ENCODE results near the gene E2F7.

E2F7 gene

DNA sequence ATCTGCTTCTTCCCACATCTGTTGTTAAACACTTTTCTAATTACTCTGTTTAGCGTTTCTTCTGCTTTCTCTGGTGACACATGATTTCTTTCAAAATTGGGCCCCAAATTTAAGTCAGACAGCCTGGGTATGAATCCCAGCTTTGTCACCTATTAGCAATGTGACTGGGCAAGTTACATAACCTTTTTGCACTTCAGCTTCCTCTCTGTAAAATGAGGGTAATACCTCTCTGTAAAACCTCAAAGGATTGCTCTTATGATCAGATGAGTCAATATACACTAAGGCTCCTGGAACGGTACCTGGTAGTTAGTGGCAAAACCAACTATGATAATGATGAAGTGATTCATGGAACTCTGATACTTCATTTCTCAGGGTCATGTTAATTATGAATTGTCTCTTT is 33.0 kb downstream of the E2F7 start:
- no peaks in the 10 kb centered on the region for H3K27me3 ChIP-seq
- H3K9me3 ChIP-seq, result no peaks in the 10 kb centered on the region
- H3K27ac ChIP-seq, result no peak overlapping the region
- no peak overlapping the region for H3K4me3 ChIP-seq
- TF ChIP-seq, protein P1, sequence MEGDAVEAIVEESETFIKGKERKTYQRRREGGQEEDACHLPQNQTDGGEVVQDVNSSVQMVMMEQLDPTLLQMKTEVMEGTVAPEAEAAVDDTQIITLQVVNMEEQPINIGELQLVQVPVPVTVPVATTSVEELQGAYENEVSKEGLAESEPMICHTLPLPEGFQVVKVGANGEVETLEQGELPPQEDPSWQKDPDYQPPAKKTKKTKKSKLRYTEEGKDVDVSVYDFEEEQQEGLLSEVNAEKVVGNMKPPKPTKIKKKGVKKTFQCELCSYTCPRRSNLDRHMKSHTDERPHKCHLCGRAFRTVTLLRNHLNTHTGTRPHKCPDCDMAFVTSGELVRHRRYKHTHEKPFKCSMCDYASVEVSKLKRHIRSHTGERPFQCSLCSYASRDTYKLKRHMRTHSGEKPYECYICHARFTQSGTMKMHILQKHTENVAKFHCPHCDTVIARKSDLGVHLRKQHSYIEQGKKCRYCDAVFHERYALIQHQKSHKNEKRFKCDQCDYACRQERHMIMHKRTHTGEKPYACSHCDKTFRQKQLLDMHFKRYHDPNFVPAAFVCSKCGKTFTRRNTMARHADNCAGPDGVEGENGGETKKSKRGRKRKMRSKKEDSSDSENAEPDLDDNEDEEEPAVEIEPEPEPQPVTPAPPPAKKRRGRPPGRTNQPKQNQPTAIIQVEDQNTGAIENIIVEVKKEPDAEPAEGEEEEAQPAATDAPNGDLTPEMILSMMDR (IDR thresholded peaks at IDR 0.05), result no peak
- no peaks in the 10 kb centered on the region for H3K4me1 ChIP-seq
- intact Hi-C loops (cut with DNase I; ENCODE audit: low total_unique reads), result no loop called here
- DNase-seq, result no peak
- no peaks in the 10 kb centered on the region for H3K36me3 ChIP-seq

DNA sequence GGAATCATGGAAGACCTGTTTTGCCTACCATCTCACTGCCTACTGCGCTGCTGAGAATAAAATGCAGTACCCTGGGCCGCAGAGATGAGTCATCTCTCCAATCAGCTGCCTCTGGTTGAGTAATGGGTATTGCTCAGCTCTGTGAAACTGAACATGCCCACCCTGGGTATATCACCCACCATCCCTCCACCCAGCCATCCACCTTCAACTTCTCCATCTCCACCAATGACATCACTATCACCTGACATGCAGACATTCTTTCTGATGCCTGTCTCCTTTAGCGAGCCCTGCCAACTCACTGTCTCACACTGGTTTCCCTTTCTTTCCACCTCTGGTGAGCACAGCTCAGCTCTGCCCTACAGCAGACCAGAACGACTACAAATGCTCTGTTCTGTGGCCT is 33.6 kb downstream of the E2F7 start:
- Histone ChIP-seq H3K4me3 (no peak overlapping the region), H3K27me3 (no peaks in the 10 kb centered on the region), H3K9me3 (no peaks in the 10 kb centered on the region), H3K4me1 (no peaks in the 10 kb centered on the region), H3K27ac (no peak overlapping the region), H3K36me3 (no peaks in the 10 kb centered on the region)
- intact Hi-C loops (cut with DNase I; ENCODE audit: low total_unique reads), result no loop called here
- TF ChIP-seq, protein P1 (IDR thresholded peaks at IDR 0.05), result no peak
- no peak for DNase-seq

DNA sequence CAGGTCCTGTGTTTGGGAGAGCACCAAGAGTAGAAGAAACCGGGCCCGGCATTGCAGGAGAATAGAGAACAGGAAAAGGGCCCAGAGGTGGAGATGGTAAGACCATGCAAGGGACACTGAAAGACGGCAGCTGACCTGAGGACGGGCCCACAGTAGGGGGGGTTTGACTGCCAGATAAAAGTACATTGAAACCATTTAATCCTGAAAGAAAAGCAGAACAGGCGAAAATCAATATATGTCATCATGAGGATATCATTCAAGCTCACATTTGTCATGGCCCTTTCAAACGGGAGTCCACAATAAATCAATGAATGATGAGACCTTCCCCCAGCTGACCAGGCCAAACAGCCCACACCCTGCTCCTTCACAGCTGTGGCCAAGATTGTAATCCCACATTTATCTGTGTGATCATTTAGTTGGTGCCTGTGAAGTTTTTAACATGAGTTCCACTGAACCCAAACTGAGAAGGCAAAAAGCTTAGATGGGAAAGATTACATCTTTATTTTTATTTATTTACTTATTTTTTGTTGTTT is 39.5 kb downstream of the E2F7 start:
- H3K4me3 ChIP-seq, result no peak overlapping the region
- TF ChIP-seq, protein P1 (IDR thresholded peaks at IDR 0.05), result no peak
- H3K4me1 ChIP-seq, result no peaks in the 10 kb centered on the region
- H3K36me3 ChIP-seq, result no peaks in the 10 kb centered on the region
- no peaks in the 10 kb centered on the region for H3K9me3 ChIP-seq
- intact Hi-C loops (cut with DNase I; ENCODE audit: low total_unique reads), result no loop called here
- DNase-seq, result no peak
- no peaks in the 10 kb centered on the region for H3K27me3 ChIP-seq
- no peak overlapping the region for H3K27ac ChIP-seq

DNA sequence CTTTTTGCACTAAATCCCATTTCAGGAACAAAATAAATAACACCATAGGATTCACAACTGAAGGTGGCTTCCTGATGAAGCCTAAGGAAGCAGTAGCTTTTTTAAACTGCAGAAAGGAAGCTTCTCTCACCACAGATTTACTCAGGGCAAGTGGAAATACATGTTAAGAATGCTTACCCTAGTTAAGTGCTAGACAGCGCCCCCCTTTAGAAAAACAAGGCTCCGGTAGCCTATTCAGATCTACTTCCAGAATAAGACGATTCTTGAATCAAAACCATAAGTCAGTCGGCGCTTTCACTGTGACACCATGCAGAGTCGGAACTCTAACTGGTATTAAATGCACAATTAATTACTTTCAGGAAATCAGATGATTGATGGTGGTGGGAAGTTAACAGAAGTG is 41.9 kb downstream of the E2F7 start:
- DNase-seq, result no peak
- intact Hi-C loops (cut with DNase I; ENCODE audit: low total_unique reads), result no loop called here
- TF ChIP-seq, protein P1 (IDR thresholded peaks at IDR 0.05), result no peak
- Histone ChIP-seq H3K4me3 (no peak overlapping the region), H3K4me1 (no peaks in the 10 kb centered on the region), H3K9me3 (no peaks in the 10 kb centered on the region), H3K27me3 (no peaks in the 10 kb centered on the region), H3K36me3 (no peaks in the 10 kb centered on the region), H3K27ac (no peak overlapping the region)

DNA sequence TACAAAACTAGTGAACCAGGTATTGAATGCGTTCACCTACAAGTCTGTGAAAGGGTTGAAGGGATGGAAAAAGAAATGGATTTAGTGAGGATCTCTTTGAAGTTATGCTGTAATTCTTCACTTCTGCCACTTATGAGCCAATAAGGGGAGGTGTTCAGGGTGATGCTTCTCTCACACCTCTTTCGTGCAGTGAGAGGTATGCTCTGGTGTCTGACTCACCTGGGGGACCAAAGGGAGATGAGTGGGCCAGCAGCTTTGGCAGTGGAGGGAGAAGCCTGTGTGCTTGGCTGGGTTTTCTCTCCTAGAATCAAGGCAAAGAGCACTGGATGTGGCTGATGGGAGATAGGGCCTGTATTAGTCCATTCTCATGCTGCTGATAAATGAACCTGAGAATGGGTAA is 45.4 kb downstream of the E2F7 start:
- Histone ChIP-seq H3K27me3 (no peaks in the 10 kb centered on the region), H3K4me3 (no peak overlapping the region), H3K9me3 (no peaks in the 10 kb centered on the region), H3K27ac (no peak overlapping the region), H3K36me3 (no peaks in the 10 kb centered on the region), H3K4me1 (no peaks in the 10 kb centered on the region)
- intact Hi-C loops (cut with DNase I; ENCODE audit: low total_unique reads), result no loop called here
- no peak for DNase-seq
- TF ChIP-seq, protein P1 (IDR thresholded peaks at IDR 0.05), result no peak

DNA sequence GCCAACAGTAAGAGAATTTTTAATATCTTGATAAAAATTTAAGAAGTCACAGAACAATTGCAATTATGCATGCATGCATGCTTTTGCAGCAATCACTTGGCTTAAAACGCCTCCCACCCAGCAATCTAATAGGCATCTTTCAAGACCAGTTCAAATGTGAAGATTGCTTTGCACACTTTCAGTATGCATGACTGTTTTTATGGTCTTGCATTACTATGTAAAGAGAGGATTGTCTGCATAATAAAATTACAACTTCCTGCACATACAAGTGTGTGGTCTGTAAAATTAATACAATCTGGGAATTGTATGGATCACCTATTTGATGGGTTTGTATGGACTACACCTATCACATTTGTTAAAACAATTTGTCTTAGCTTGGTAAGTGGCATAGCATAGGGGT is 48.8 kb downstream of the E2F7 start:
- Histone ChIP-seq H3K4me1 (no peaks in the 10 kb centered on the region), H3K9me3 (no peaks in the 10 kb centered on the region), H3K27me3 (no peaks in the 10 kb centered on the region), H3K4me3 (no peak overlapping the region), H3K36me3 (no peaks in the 10 kb centered on the region), H3K27ac (no peak overlapping the region)
- TF ChIP-seq, protein P1 (IDR thresholded peaks at IDR 0.05), result no peak
- DNase-seq, result no peak
- intact Hi-C loops (cut with DNase I; ENCODE audit: low total_unique reads), result no loop called here
